Measurements from ENCODE around the gene LTC4S. TPM values are rescaled to one million over a fixed set of nuclear protein-coding genes. Genes with fewer than 3 reads are reported as not detected.

The LTC4S gene
- total and polyA plus RNA-seq, 4 donors, result 1.3 to 3.3 (median 2.1) TPM

- TF ChIP-seq MAX (IDR thresholded peaks at IDR 0.05), result no peak
- H3K36me3 ChIP-seq (ENCODE audit: control insufficient read depth in 4 of 4, insufficient read depth in 3 of 4, low read depth in 1 of 4, low read length in 3 of 4), result peaks cover 0 to 3% (median 0%) of the 10 kb centered on the region in 4 donors
- no peaks in the 10 kb centered on the region for H3K9me3 ChIP-seq (ENCODE audit: control insufficient read depth in 4 of 4, low read length in 3 of 4)
- H3K9ac ChIP-seq (ENCODE audit: low read depth in 1 of 2, low read length in 2 of 2), result no peak overlapping the region
- H3K27me3 ChIP-seq (ENCODE audit: control insufficient read depth in 4 of 4, insufficient read depth in 4 of 4, low read length in 3 of 4), result no peaks in the 10 kb centered on the region
- no peak overlapping the region for H3K27ac ChIP-seq (ENCODE audit: low read depth in 1 of 2, low read length in 2 of 2)
- 89% methylated on average over 8 of the region's 8 CpGs for WGBS
- peaks cover 7 to 11% (median 10%) of the 10 kb centered on the region in 4 donors for H3K4me1 ChIP-seq (ENCODE audit: control insufficient read depth in 4 of 4, insufficient read depth in 4 of 4, low read length in 3 of 4)
- DNase-seq (ENCODE audit: low spot score), result no peak
- no peak overlapping the region for H3K4me3 ChIP-seq (ENCODE audit: low read depth in 1 of 3, low read length in 3 of 3)
Measured at GRCh38 chr5:179749857-179750508, 43.8 kb upstream of the LTC4S start.

- no peaks in the 10 kb centered on the region for H3K27me3 ChIP-seq (ENCODE audit: control insufficient read depth in 4 of 4, insufficient read depth in 4 of 4, low read length in 3 of 4)
- no peak overlapping the region for H3K9ac ChIP-seq (ENCODE audit: low read depth in 1 of 2, low read length in 2 of 2)
- H3K36me3 ChIP-seq (ENCODE audit: control insufficient read depth in 4 of 4, insufficient read depth in 3 of 4, low read depth in 1 of 4, low read length in 3 of 4), result peaks cover 0 to 3% (median 0%) of the 10 kb centered on the region in 4 donors
- DNase-seq (ENCODE audit: low spot score), result no peak
- H3K4me1 ChIP-seq (ENCODE audit: control insufficient read depth in 4 of 4, insufficient read depth in 4 of 4, low read length in 3 of 4), result peaks cover 9 to 30% (median 22%) of the 10 kb centered on the region in 4 donors
- TF ChIP-seq GABPA (IDR thresholded peaks at IDR 0.05 in 1 of 2, conservative IDR thresholded peaks at IDR 0.05 in 1 of 2) (no peak), MAX (IDR thresholded peaks at IDR 0.05) (no peak), TAF1 (conservative IDR thresholded peaks at IDR 0.05) (no peak), RXRA (IDR thresholded peaks at IDR 0.05) (no peak), HNF4G (IDR thresholded peaks at IDR 0.05) (no peak), CTCF (IDR thresholded peaks at IDR 0.05; ENCODE audit: low read depth, low read length, missing input control) (no peak), EGR1 (IDR thresholded peaks at IDR 0.05; ENCODE audit: low read depth in 2 of 2) (no peak), SP1 (IDR thresholded peaks at IDR 0.05) (no peak), YY1 (IDR thresholded peaks at IDR 0.05) (no peak), HNF4A (conservative IDR thresholded peaks at IDR 0.05) (no peak), FOXA1 (IDR thresholded peaks at IDR 0.05) (no peak), RAD21 (IDR thresholded peaks at IDR 0.05) (no peak)
- H3K9me3 ChIP-seq (ENCODE audit: control insufficient read depth in 4 of 4, low read length in 3 of 4), result no peaks in the 10 kb centered on the region
- H3K4me3 ChIP-seq (ENCODE audit: low read depth in 1 of 3, low read length in 3 of 3), result no peak overlapping the region
- WGBS, result 95% methylated on average over 5 of the region's 5 CpGs
- H3K27ac ChIP-seq (ENCODE audit: low read depth in 1 of 2, low read length in 2 of 2), result no peak overlapping the region
Measured at GRCh38 chr5:179753971-179754370, 39.8 kb upstream of the LTC4S start.

GRCh38 chr5:179755022-179755421, 38.8 kb upstream of the LTC4S start:
- H3K27me3 ChIP-seq (ENCODE audit: control insufficient read depth in 4 of 4, insufficient read depth in 4 of 4, low read length in 3 of 4), result no peaks in the 10 kb centered on the region
- H3K27ac ChIP-seq (ENCODE audit: low read depth in 1 of 2, low read length in 2 of 2), result peak overlapping the region in 1 of 2 donors; percentile 1
- DNase-seq (ENCODE audit: low spot score), result no peak
- 13% methylated on average over 2 of the region's 2 CpGs for WGBS
- no peak overlapping the region for H3K9ac ChIP-seq (ENCODE audit: low read depth in 1 of 2, low read length in 2 of 2)
- peaks cover 0 to 2% (median 0%) of the 10 kb centered on the region in 4 donors for H3K36me3 ChIP-seq (ENCODE audit: control insufficient read depth in 4 of 4, insufficient read depth in 3 of 4, low read depth in 1 of 4, low read length in 3 of 4)
- no peak overlapping the region for H3K4me3 ChIP-seq (ENCODE audit: low read depth in 1 of 3, low read length in 3 of 3)
- H3K9me3 ChIP-seq (ENCODE audit: control insufficient read depth in 4 of 4, low read length in 3 of 4), result no peaks in the 10 kb centered on the region
- H3K4me1 ChIP-seq (ENCODE audit: control insufficient read depth in 4 of 4, insufficient read depth in 4 of 4, low read length in 3 of 4), result peaks cover 9 to 31% (median 23%) of the 10 kb centered on the region in 4 donors
- TF ChIP-seq ZBTB33 (IDR thresholded peaks at IDR 0.05) (no peak), EGR1 (IDR thresholded peaks at IDR 0.05; ENCODE audit: low read depth in 2 of 2) (no peak), CTCF (IDR thresholded peaks at IDR 0.05; ENCODE audit: low read depth, low read length, missing input control) (no peak), SP1 (IDR thresholded peaks at IDR 0.05) (peak; percentile 73), NR2F2 (IDR thresholded peaks at IDR 0.05) (no peak), MAX (IDR thresholded peaks at IDR 0.05) (no peak), HNF4A (conservative IDR thresholded peaks at IDR 0.05) (peak; percentile 76 to 89), FOXA2 (IDR thresholded peaks at IDR 0.05) (no peak), TAF1 (conservative IDR thresholded peaks at IDR 0.05) (no peak), REST (IDR thresholded peaks at IDR 0.05) (no peak), GABPA (IDR thresholded peaks at IDR 0.05 in 1 of 2, conservative IDR thresholded peaks at IDR 0.05 in 1 of 2) (no peak)
